Caco-2 (cell line): ENCODE measurements around the gene PTH1R. TPM values are rescaled to one million over a fixed set of nuclear protein-coding genes. Genes with fewer than 3 reads are reported as not detected.

Experiments
- BruUV-seq: library from RNA; stranded (reverse); fragments of 400-500 nt; replicated peaks from 2 replicates; lab custom pipeline; 2021; lab: Mats Ljungman, UMichigan
- CTCF ChIA-PET: fragments of 300-600 bp; sonication (Branson Sonifier 250); formaldehyde crosslinking; loops from one replicate; lab custom pipeline; 2022; ENCODE audit warnings: antibody characterized with exemption; lab: Charles Lee
- POLR2A ChIA-PET: fragments of 300-600 bp; sonication (Branson Sonifier 250); formaldehyde crosslinking; loops from one replicate; lab custom pipeline; 2022; ENCODE audit warnings: antibody characterized with exemption; lab: Charles Lee
- DNase-seq, 2 experiments: peaks; one replicate each; pipeline versions ENCODE4 v3.0.0 to v3.0.0-alpha.2; 2020 to 2022
- H3K27me3 ChIP-seq: replicated peaks from 2 replicates; pipeline ENCODE4 v1.6.0; 2011; ENCODE audit warnings: low read length; ENCODE audit not compliant: control insufficient read depth, insufficient read depth
- H3K36me3 ChIP-seq: 2 replicates; pipeline ENCODE4 v1.5.1; 2011; ENCODE audit warnings: low read length; ENCODE audit not compliant: control insufficient read depth, insufficient read depth
- H3K4me1 ChIP-seq: fragments of 250-450 bp; sonication (Bioruptor Pico); 2 replicates; pipeline ENCODE4 v1.5.1; 2020; ENCODE audit warnings: mild to moderate bottlenecking
- H3K4me3 ChIP-seq: 2 replicates; pipeline ENCODE4 v1.5.1; 2011; ENCODE audit warnings: low read depth, mild to moderate bottlenecking, control low read depth, low read length
- H3K9me3 ChIP-seq: fragments of 250-450 bp; sonication (Bioruptor Pico); 2 replicates; pipeline ENCODE4 v1.5.1; 2020; ENCODE audit warnings: mild to moderate bottlenecking, moderate library complexity
- H3K27ac Mint-ChIP-seq: one replicate; pipeline ENCODE4 v1.8.0; 2022; ENCODE audit warnings: mixed read lengths; ENCODE audit not compliant: unreplicated experiment
- H3K27me3 Mint-ChIP-seq: one replicate; pipeline ENCODE4 v1.8.0; 2022; ENCODE audit warnings: mixed read lengths; ENCODE audit not compliant: insufficient read depth, unreplicated experiment
- H3K36me3 Mint-ChIP-seq: one replicate; pipeline ENCODE4 v1.8.0; 2022; ENCODE audit warnings: mild to moderate bottlenecking, mixed read lengths; ENCODE audit not compliant: insufficient read depth, unreplicated experiment
- H3K4me1 Mint-ChIP-seq: one replicate; pipeline ENCODE4 v1.8.0; 2022; ENCODE audit warnings: low read depth, mixed read lengths; ENCODE audit not compliant: unreplicated experiment
- H3K4me3 Mint-ChIP-seq: one replicate; pipeline ENCODE4 v1.8.0; 2022; ENCODE audit warnings: mild to moderate bottlenecking, moderate library complexity, mixed read lengths; ENCODE audit not compliant: unreplicated experiment
- H3K9me3 Mint-ChIP-seq: one replicate; pipeline ENCODE4 v1.8.0; 2022; ENCODE audit warnings: mixed read lengths; ENCODE audit not compliant: unreplicated experiment
- intact Hi-C: fragments of 100-400 bp; cut with micrococcal nuclease; formaldehyde crosslinking; loops from one replicate; pipeline ENCODE4 v1.10.0; 2022; ENCODE audit not compliant: unreplicated experiment
- total RNA-seq: library from RNA; stranded (reverse); gene quantifications from 2 replicates; pipeline ENCODE4 v1.2.3, GENCODE V29; 2022
- TF ChIP-seq, protein P1 (sequence below), 2 experiments: fragments of 200-600 bp in 1 of 2; IDR thresholded peaks; 1 replicate in 1 of 2; 2 replicates in 1 of 2; pipeline versions ENCODE4 v1.5.1 to v1.8.0; 2011 to 2022; ENCODE audit warnings: antibody characterized with exemption in 1 of 2, control low read depth in 1 of 2, inconsistent platforms in 1 of 2, low read depth in 1 of 2, low read length in 1 of 2, mild to moderate bottlenecking in 1 of 2, moderate library complexity in 1 of 2; ENCODE audit not compliant: insufficient read depth in 1 of 2, severe bottlenecking in 1 of 2, unreplicated experiment in 1 of 2

Gene PTH1R
- total RNA-seq, 1 experiment from 2014 or later = 5.1 TPM

DNA sequence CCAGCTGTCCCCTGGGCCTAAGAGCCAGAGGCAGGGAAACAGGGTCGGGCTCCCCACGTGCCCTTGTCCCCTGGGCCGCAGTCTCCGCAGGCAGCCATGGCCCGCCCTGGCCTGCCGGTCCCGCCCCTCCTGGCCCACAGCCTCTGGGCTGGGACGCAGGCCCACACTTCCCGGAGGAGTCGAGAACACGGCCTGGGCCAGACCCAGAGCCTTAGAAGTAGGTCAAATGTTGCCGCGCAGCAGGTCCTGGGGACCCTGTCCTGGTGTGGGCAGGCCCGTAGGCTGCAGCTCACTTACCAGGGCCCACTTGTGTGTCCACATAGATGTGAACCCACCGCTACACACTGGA, 10.0 kb upstream of the PTH1R start:
- H3K4me3 ChIP-seq = no peak overlapping the region
- ChIA-PET CTCF (interaction anchor here (0.5 to 2.1 kb wide), 3 partner anchors 27 to 47 kb away, joined by 3 to 12 read pairs (median 4); no protein-coding TSS in a partner anchor), POLR2A (no interaction called here)
- H3K27ac Mint-ChIP-seq = no peak overlapping the region
- H3K4me1 ChIP-seq = peaks cover 33% of the 10 kb centered on the region
- H3K9me3 Mint-ChIP-seq = no peaks in the 10 kb centered on the region
- H3K27me3 Mint-ChIP-seq = no peaks in the 10 kb centered on the region
- H3K27me3 ChIP-seq = no peaks in the 10 kb centered on the region
- no peaks in the 10 kb centered on the region for H3K36me3 Mint-ChIP-seq
- H3K4me3 Mint-ChIP-seq = no peak overlapping the region
- intact Hi-C loops = loop anchor here (2.0 kb wide), 1 partner anchor 41 kb away; no protein-coding TSS in a partner anchor
- H3K9me3 ChIP-seq = no peaks in the 10 kb centered on the region
- TF ChIP-seq, protein P1, sequence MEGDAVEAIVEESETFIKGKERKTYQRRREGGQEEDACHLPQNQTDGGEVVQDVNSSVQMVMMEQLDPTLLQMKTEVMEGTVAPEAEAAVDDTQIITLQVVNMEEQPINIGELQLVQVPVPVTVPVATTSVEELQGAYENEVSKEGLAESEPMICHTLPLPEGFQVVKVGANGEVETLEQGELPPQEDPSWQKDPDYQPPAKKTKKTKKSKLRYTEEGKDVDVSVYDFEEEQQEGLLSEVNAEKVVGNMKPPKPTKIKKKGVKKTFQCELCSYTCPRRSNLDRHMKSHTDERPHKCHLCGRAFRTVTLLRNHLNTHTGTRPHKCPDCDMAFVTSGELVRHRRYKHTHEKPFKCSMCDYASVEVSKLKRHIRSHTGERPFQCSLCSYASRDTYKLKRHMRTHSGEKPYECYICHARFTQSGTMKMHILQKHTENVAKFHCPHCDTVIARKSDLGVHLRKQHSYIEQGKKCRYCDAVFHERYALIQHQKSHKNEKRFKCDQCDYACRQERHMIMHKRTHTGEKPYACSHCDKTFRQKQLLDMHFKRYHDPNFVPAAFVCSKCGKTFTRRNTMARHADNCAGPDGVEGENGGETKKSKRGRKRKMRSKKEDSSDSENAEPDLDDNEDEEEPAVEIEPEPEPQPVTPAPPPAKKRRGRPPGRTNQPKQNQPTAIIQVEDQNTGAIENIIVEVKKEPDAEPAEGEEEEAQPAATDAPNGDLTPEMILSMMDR (IDR thresholded peaks at IDR 0.05; ENCODE audit: insufficient read depth in 1 of 2, low read depth in 1 of 2, low read length in 1 of 2, severe bottlenecking in 1 of 2, unreplicated experiment in 1 of 2) = no peak
- H3K36me3 ChIP-seq = no peaks in the 10 kb centered on the region
- no peak for DNase-seq
- BruUV-seq = no TSS peak
- H3K4me1 Mint-ChIP-seq = peaks cover 22% of the 10 kb centered on the region

DNA sequence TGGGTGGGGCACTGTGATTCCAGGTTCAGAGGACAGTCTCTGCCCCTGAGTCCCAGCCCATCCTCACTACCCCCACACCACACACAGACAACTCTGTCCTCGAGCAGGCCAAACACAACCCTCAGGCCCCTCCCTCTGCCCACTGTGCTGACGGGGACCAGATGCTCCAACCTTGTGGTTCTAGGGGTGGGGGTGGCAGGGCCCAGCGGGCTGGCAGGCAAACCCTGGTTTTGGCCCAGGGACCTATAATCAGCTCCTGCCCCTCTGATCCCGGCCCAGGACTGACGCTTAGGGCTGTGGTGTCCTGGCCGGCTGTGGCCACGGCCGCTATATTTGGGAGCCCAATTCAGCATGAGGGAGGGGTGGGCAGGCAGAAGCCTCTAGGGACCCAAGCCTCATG, 9.2 kb upstream of the PTH1R start:
- intact Hi-C loops = no loop called here
- H3K36me3 ChIP-seq = no peaks in the 10 kb centered on the region
- Mint-ChIP-seq H3K36me3 (no peaks in the 10 kb centered on the region), H3K9me3 (no peaks in the 10 kb centered on the region), H3K27ac (no peak overlapping the region), H3K4me3 (no peak overlapping the region), H3K27me3 (no peaks in the 10 kb centered on the region), H3K4me1 (peaks cover 18% of the 10 kb centered on the region)
- no TSS peak for BruUV-seq
- TF ChIP-seq, protein P1 (IDR thresholded peaks at IDR 0.05; ENCODE audit: insufficient read depth in 1 of 2, low read depth in 1 of 2, low read length in 1 of 2, severe bottlenecking in 1 of 2, unreplicated experiment in 1 of 2) = no peak
- H3K4me3 ChIP-seq = no peak overlapping the region
- ChIA-PET POLR2A (no interaction called here), CTCF (interaction anchor here (2.1 kb wide), 1 partner anchor 27 kb away, joined by 12 read pairs; no protein-coding TSS in a partner anchor)
- H3K27me3 ChIP-seq = no peaks in the 10 kb centered on the region
- H3K4me1 ChIP-seq = peaks cover 26% of the 10 kb centered on the region
- DNase-seq = no peak
- H3K9me3 ChIP-seq = no peaks in the 10 kb centered on the region

DNA sequence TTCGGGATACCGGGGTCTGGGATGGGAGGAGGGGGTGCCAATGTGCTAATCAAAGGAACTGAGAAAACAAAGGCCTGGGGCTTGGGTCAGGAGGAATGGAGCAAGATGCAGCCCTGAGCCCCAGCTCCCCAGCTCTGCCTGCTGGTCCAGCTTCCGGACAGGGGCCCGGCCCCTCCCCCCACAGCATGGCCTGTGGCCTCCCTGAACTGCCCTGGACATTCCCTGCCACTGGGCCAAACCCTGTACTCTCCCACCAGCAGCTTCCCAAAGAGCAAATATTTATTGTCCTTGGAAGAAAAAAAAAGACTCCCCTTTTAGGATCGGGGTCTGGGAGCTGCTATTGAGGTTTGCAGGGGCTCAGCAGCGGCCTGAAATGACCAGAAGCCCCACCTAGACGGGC, 8.6 kb upstream of the PTH1R start:
- BruUV-seq = no TSS peak
- intact Hi-C loops = no loop called here
- peaks cover 19% of the 10 kb centered on the region for H3K4me1 ChIP-seq
- no peaks in the 10 kb centered on the region for H3K27me3 ChIP-seq
- no peak for DNase-seq
- Mint-ChIP-seq H3K27me3 (no peaks in the 10 kb centered on the region), H3K36me3 (peaks cover 2% of the 10 kb centered on the region), H3K4me1 (peaks cover 11% of the 10 kb centered on the region), H3K27ac (no peak overlapping the region), H3K4me3 (no peak overlapping the region), H3K9me3 (no peaks in the 10 kb centered on the region)
- no peaks in the 10 kb centered on the region for H3K36me3 ChIP-seq
- CTCF ChIA-PET = interaction anchor here (0.6 to 2.1 kb wide), 2 partner anchors 26 to 560 kb away, joined by 3 to 12 read pairs; no protein-coding TSS in a partner anchor
- no peak overlapping the region for H3K4me3 ChIP-seq
- TF ChIP-seq, protein P1 (IDR thresholded peaks at IDR 0.05; ENCODE audit: insufficient read depth in 1 of 2, low read depth in 1 of 2, low read length in 1 of 2, severe bottlenecking in 1 of 2, unreplicated experiment in 1 of 2) = no peak
- H3K9me3 ChIP-seq = no peaks in the 10 kb centered on the region
- POLR2A ChIA-PET = no interaction called here
